ENCODE data around the gene ARHGEF3.

GRCh38 chr3:56689303-56689702 is 112.4 kb downstream of the ARHGEF3 start:
- no peak for TF ChIP-seq CTCF (IDR thresholded peaks at IDR 0.05 in 8 of 11, conservative IDR thresholded peaks at IDR 0.05 in 3 of 11)
- no peak for TF ChIP-seq POLR2A (IDR thresholded peaks at IDR 0.05)
- TF ChIP-seq POLR2AphosphoS5 (IDR thresholded peaks at IDR 0.05): no peak
